AG04450 (cell line): ENCODE data around the gene ZNF441. TPM values are rescaled to one million over a fixed set of nuclear protein-coding genes. Genes with fewer than 3 reads are reported as not detected.
A peak's percentile ranks its signal among the peaks of the same experiment; 100 is the strongest.
"Not testable (repeated sequence)": the region's sequence is repeated elsewhere in the genome, so short reads cannot be mapped to it uniquely, and the experiment has no call there.

Experiments used
- CTCF ChIA-PET: fragments of 300-600, 350-600 bp; formaldehyde crosslinking; extraction: SDS; loops from one replicate; lab custom pipeline; 2022; ENCODE audit warnings: antibody characterized with exemption, inconsistent platforms; lab: Charles Lee
- POLR2A ChIA-PET: fragments of 350-600 bp; formaldehyde crosslinking; extraction: SDS; loops from one replicate; lab custom pipeline; 2021; ENCODE audit warnings: antibody characterized with exemption, inconsistent platforms; lab: Yijun Ruan, JAX
- DNase-seq: peaks from one replicate; pipeline ENCODE4 v3.0.0-alpha.2; 2011; ENCODE audit warnings: low read depth, low spot score
- H3K27ac ChIP-seq: one replicate; pipeline ENCODE4 v1.5.1; 2012; ENCODE audit warnings: low read depth, low read length, control low read depth
- H3K27me3 ChIP-seq: one replicate; pipeline ENCODE4 v1.6.0; 2012; ENCODE audit warnings: low read length; ENCODE audit not compliant: control insufficient read depth, insufficient read depth
- H3K4me3 ChIP-seq: 2 replicates; pipeline ENCODE4 v1.5.1; 2011; ENCODE audit warnings: mild to moderate bottlenecking, low read depth, low read length, control low read depth
- H3K9me3 ChIP-seq: 2 replicates; pipeline ENCODE4 v1.5.1; 2012; ENCODE audit warnings: low read length; ENCODE audit not compliant: control insufficient read depth, insufficient read depth
- polyA plus RNA-seq: library from polyadenylated mRNA; depleted of rRNA; stranded (reverse); fragments of >200 nt; gene quantifications from 2 replicates; pipeline ENCODE4 v1.2.3, GENCODE V29; 2011
- TF ChIP-seq, protein P1 (sequence below): IDR thresholded peaks from 2 replicates; pipeline ENCODE4 v1.5.1; 2011; ENCODE audit warnings: low read depth, low read length, control low read depth, inconsistent platforms

The ZNF441 gene
- polyA plus RNA-seq, 1 experiment = 6.3 TPM

DNA sequence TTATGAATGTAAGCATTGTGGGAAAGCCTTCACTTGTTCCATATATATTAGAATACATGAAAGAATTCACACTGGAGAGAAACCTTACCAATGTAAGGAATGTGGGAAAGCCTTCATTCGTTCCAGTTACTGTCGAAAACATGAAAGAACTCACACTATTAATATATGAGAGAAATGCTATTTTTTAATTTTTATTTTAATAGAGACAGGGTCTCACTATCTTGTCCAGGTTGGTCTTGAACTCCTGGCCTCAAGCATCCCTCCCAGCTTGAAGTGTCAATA is 40.2 kb downstream of the ZNF441 start:
- no peak for DNase-seq
- CTCF ChIA-PET = interaction anchor here (1.4 to 8.4 kb wide), 2 partner anchors 9 to 107 kb away, joined by 3 to 64 read pairs; partner anchors contain the start of gene ZNF491

DNA sequence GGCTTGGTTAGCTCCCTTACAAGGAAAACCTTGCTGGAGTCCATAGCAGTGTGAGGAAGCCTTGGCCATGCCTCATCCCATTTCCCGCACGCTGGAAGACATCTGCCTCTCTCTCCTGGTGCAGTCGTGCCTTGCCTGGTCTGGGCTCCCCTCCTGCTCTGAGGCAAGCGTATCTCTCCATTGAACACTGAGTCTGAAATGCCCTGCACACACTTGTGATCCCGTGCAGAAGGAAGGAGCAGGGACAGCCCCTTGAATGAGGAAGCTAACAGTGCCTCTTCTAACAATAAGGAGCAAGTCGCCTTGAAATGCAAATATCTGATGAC is 46.9 kb downstream of the ZNF441 start:
- Histone ChIP-seq H3K27ac (peak overlapping the region; percentile 3), H3K27me3 (no peaks in the 10 kb centered on the region), H3K9me3 (peaks cover 22% of the 10 kb centered on the region), H3K4me3 (peak overlapping the region; percentile 97)
- no peak for DNase-seq
- TF ChIP-seq, protein P1, sequence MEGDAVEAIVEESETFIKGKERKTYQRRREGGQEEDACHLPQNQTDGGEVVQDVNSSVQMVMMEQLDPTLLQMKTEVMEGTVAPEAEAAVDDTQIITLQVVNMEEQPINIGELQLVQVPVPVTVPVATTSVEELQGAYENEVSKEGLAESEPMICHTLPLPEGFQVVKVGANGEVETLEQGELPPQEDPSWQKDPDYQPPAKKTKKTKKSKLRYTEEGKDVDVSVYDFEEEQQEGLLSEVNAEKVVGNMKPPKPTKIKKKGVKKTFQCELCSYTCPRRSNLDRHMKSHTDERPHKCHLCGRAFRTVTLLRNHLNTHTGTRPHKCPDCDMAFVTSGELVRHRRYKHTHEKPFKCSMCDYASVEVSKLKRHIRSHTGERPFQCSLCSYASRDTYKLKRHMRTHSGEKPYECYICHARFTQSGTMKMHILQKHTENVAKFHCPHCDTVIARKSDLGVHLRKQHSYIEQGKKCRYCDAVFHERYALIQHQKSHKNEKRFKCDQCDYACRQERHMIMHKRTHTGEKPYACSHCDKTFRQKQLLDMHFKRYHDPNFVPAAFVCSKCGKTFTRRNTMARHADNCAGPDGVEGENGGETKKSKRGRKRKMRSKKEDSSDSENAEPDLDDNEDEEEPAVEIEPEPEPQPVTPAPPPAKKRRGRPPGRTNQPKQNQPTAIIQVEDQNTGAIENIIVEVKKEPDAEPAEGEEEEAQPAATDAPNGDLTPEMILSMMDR = no peak
- ChIA-PET POLR2A (interaction anchor here (1.9 kb wide), 1 partner anchor 16 kb away, joined by 5 read pairs; the partner anchor contains the start of gene ZNF491), CTCF (interaction anchor here (0.7 to 8.4 kb wide), 3 partner anchors 9 to 110 kb away, joined by 6 to 64 read pairs (median 8); partner anchors contain the start of gene ZNF491)

More for the DNA sequence above, 40.2 kb downstream of the ZNF441 start:
- Histone ChIP-seq H3K27ac (no peak overlapping the region), H3K9me3 (peaks cover 43% of the 10 kb centered on the region), H3K4me3 (no peak overlapping the region), H3K27me3 (no peaks in the 10 kb centered on the region)
- TF ChIP-seq, protein P1 = no peak
- POLR2A ChIA-PET = no interaction called here

DNA sequence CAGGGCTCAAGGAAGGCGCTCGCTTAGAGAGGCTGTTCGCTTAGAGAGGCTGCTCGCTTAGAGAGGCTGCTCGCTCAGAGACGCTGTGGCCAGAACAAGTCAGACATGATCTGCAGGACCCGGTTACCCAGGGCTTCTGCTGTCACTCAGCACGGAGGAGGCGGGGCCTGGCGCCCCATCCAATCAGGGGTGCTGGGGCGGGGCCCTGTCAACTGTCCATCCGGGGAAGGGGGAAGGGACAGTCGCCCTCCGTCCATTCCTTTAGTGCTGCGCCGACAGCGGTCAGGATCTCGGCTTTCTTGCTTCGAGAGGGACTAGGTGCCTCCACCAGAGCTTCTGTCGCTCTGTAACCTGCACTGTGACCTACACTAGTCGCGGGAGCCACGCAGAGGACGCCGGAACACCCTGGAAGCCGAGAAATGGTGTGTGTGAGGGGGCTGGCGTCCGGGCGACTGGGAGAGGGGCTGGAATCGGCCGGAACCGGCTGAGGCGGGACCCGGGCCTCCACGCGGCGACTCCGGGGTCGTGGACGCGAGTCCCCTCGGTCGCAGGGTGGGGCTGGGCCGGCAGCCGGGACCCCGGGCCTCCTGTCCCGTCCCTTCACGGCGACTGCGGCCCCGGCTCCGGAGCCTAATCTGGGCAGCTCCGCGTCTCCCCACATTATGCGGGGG is 47.4 kb downstream of the ZNF441 start, which contains the start of gene ZNF440:
Gene ZNF440, plus strand, starts transcription at position 245 of the 671 bp plus-strand sequence. Its CDS starts 175 bp downstream, at position 420.
- Histone ChIP-seq H3K27me3 (no peaks in the 10 kb centered on the region), H3K4me3 (peak within 1 kb of the TSS; percentile 97), H3K27ac (peak within 1 kb of the TSS; percentile 68), H3K9me3 (peaks cover 20% of the 10 kb centered on the region)
- peak; percentile 78 for DNase-seq
- POLR2A ChIA-PET = interaction anchor here (1.9 kb wide), 1 partner anchor 16 kb away, joined by 5 read pairs; the partner anchor contains the start of gene ZNF491
- CTCF ChIA-PET = interaction anchor here (1.2 to 8.4 kb wide), 3 partner anchors 16 to 712 kb away, joined by 3 to 64 read pairs (median 6); partner anchors contain the start of gene ZNF491
- TF ChIP-seq, protein P1 = no peak

DNA sequence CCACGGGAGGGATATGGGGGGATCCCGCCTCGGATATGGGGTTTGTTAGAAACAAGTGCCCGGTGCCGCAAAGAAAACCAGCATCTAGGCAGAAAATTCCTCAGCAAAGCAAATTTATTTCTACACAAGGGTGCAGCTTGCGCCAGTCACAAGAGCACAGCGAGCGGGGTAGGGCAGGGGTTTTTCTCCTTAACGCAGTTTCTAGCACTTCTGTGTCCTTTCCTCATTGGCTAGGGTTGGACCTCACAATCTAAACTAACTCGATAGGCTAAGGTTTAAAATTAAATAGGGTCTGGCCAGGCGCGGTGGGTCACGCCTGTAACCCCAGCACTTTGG is 47.9 kb downstream of the ZNF441 start:
- Histone ChIP-seq H3K27ac (no peak overlapping the region), H3K4me3 (peak overlapping the region; percentile 97), H3K9me3 (peaks cover 20% of the 10 kb centered on the region), H3K27me3 (no peaks in the 10 kb centered on the region)
- DNase-seq = no peak
- ChIA-PET POLR2A (interaction anchor here (1.9 kb wide), 1 partner anchor 17 kb away, joined by 5 read pairs; the partner anchor contains the start of gene ZNF491), CTCF (interaction anchor here (1.2 to 8.4 kb wide), 3 partner anchors 17 to 712 kb away, joined by 3 to 64 read pairs (median 6); partner anchors contain the start of gene ZNF491)
- TF ChIP-seq, protein P1 = no peak

DNA sequence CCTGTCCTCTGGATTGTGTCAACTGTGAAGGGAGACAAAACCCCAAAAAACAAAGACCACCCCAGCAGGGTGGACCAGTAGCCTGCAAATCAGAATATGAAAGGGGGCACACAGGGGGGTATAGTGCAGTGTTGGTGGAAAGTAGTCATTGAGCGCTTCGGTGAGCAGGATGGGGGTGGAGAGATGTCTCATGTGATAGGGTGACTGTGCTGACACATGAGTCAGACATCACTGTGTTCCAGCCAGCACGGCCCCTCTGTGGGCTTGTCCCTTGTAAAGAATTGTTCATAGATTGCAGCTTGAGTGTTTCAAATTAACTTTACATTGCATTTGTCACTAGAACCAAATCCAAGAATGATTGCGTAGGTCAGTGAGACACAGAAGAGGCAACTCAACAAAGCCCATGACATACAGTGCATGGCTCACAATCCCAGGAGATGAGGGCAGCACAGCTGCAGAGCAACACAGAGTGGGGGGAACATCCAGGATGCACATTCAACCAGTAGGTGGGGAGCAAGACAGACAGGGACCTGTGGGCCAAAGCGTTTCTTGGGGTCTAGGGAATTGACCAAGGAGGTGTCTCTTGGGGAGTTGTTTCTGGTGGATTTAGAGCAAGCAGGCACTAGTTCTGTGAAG is 54.8 kb downstream of the ZNF441 start:
- peaks cover 27% of the 10 kb centered on the region for H3K9me3 ChIP-seq
- no peak overlapping the region for H3K4me3 ChIP-seq
- POLR2A ChIA-PET = no interaction called here
- no peak overlapping the region for H3K27ac ChIP-seq
- H3K27me3 ChIP-seq = no peaks in the 10 kb centered on the region
- TF ChIP-seq, protein P1 = no peak
- DNase-seq = no peak
- CTCF ChIA-PET = no interaction called here

DNA sequence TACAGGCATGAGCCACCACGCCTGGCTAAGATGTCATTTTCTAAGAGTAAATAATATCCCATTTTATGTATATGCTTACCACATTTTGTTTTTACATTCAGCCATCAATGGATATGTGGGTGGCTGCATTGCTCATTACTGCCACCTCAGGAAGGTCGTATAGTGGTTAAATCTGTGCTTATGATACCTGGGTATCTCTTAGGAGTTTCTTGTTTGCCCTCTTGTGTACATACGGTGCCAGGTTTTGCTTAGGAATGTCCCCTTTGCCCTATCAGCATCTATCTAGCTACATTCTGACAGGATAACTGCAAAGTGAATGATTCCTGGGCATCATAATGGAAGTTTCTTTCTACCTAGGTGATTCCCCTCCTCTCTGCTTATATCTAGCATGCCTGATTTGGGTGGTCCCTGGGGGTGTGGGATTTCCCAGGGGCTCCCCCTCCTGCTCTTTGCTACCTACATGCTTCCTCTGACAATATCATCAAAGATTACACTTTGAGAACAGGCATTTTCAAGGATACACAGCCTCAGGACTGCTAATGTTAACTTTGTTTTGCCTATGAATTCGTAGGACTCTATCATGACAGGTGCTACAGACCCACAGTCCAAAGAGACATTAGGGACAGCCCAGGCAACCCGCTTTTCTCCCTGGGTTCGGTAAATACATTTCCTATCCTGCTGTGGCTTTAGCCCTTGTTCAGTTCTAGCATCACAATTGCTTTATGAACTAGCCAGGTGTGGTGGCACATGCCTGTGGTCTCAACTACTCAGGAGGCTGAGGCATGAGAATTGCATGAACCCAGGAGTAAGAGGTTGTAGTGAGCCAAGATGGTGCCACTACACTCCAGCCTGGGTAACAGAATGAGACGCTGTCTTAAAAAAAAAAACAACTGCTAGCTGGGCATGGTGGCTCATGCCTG is 62.4 kb downstream of the ZNF441 start:
- H3K4me3 ChIP-seq, POLR2A ChIA-PET, H3K27me3 ChIP-seq, DNase-seq, H3K27ac ChIP-seq: not testable (repeated sequence)
- peaks cover 51% of the 10 kb centered on the region for H3K9me3 ChIP-seq
- CTCF ChIA-PET = interaction anchor here (0.8 kb wide), 1 partner anchor 32 kb away, joined by 3 read pairs; no protein-coding TSS in a partner anchor
